ENCODE measurements around the gene RPL10.
"Not testable (repeated sequence)": the region's sequence is repeated elsewhere in the genome, so short reads cannot be mapped to it uniquely, and the experiment has no call there.

RPL10 gene

GRCh38 chrX:154399527-154400368 is 1.6 kb downstream of the RPL10 start:
- TF ChIP-seq EZH2 (IDR thresholded peaks at IDR 0.05; ENCODE audit: borderline replicate concordance, low read length), result no peak
- TF ChIP-seq, protein P1, sequence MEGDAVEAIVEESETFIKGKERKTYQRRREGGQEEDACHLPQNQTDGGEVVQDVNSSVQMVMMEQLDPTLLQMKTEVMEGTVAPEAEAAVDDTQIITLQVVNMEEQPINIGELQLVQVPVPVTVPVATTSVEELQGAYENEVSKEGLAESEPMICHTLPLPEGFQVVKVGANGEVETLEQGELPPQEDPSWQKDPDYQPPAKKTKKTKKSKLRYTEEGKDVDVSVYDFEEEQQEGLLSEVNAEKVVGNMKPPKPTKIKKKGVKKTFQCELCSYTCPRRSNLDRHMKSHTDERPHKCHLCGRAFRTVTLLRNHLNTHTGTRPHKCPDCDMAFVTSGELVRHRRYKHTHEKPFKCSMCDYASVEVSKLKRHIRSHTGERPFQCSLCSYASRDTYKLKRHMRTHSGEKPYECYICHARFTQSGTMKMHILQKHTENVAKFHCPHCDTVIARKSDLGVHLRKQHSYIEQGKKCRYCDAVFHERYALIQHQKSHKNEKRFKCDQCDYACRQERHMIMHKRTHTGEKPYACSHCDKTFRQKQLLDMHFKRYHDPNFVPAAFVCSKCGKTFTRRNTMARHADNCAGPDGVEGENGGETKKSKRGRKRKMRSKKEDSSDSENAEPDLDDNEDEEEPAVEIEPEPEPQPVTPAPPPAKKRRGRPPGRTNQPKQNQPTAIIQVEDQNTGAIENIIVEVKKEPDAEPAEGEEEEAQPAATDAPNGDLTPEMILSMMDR (IDR thresholded peaks at IDR 0.05; ENCODE audit: low read length), result no peak

GRCh38 chrX:154400369-154400817 is 2.2 kb downstream of the RPL10 start:
- not testable (repeated sequence) for H3K9me3 ChIP-seq (ENCODE audit: low read length); H3K9me2 ChIP-seq (ENCODE audit: low read depth, low read length); H3K9ac ChIP-seq (ENCODE audit: low read length); H3K79me2 ChIP-seq (ENCODE audit: insufficient read depth, low read length); H3K27me3 ChIP-seq (ENCODE audit: insufficient read depth, low read length); H4K20me1 ChIP-seq (ENCODE audit: insufficient read depth, low read length); H3K4me3 ChIP-seq (ENCODE audit: low read depth, low read length, poor library complexity, severe bottlenecking); H2AFZ ChIP-seq (ENCODE audit: low read length)
- Histone ChIP-seq H3K27ac (ENCODE audit: low read depth, low read length, poor library complexity, severe bottlenecking) (peak overlapping the region; percentile 97), H3K4me1 (ENCODE audit: insufficient read depth, low read length, severe bottlenecking) (peaks cover 22% of the 10 kb centered on the region), H3K4me2 (ENCODE audit: low read length) (peak overlapping the region; percentile 95; the same call in 1 of the 2 replicates), H3F3A (ENCODE audit: insufficient read depth, low read length) (peaks cover 10% of the 10 kb centered on the region), H3K36me3 (ENCODE audit: insufficient read depth, low read length) (peaks cover 34% of the 10 kb centered on the region)

More at GRCh38 chrX:154399527-154400368, 1.6 kb downstream of the RPL10 start:
- H3F3A ChIP-seq (ENCODE audit: insufficient read depth, low read length), result peaks cover 10% of the 10 kb centered on the region
- peaks cover 3% of the 10 kb centered on the region; the same call in 1 of the 2 replicates for H3K79me2 ChIP-seq (ENCODE audit: insufficient read depth, low read length)
- peak overlapping the region; percentile 95 for H3K4me2 ChIP-seq (ENCODE audit: low read length)
- H3K9me2 ChIP-seq (ENCODE audit: low read depth, low read length), result no peaks in the 10 kb centered on the region
- H4K20me1 ChIP-seq (ENCODE audit: insufficient read depth, low read length), result no peaks in the 10 kb centered on the region
- peaks cover 22% of the 10 kb centered on the region for H3K4me1 ChIP-seq (ENCODE audit: insufficient read depth, low read length, severe bottlenecking)
- peaks cover 34% of the 10 kb centered on the region for H3K36me3 ChIP-seq (ENCODE audit: insufficient read depth, low read length)
- peak overlapping the region; percentile 97 for H3K27ac ChIP-seq (ENCODE audit: low read depth, low read length, poor library complexity, severe bottlenecking)
- peak overlapping the region; percentile 99 for H3K4me3 ChIP-seq (ENCODE audit: low read depth, low read length, poor library complexity, severe bottlenecking)
- H3K9ac ChIP-seq (ENCODE audit: low read length), result peak overlapping the region; percentile 99
- no peak overlapping the region for H2AFZ ChIP-seq (ENCODE audit: low read length)
- H3K9me3 ChIP-seq (ENCODE audit: low read length), result no peaks in the 10 kb centered on the region
- H3K27me3 ChIP-seq (ENCODE audit: insufficient read depth, low read length), result no peaks in the 10 kb centered on the region

- Histone ChIP-seq H4K20me1 (ENCODE audit: insufficient read depth, low read length) (no peaks in the 10 kb centered on the region), H3K27me3 (ENCODE audit: insufficient read depth, low read length) (no peaks in the 10 kb centered on the region), H3K79me2 (ENCODE audit: insufficient read depth, low read length) (peaks cover 3% of the 10 kb centered on the region; the same call in 1 of the 2 replicates), H2AFZ (ENCODE audit: low read length) (no peak overlapping the region), H3K4me3 (ENCODE audit: low read depth, low read length, poor library complexity, severe bottlenecking) (no peak overlapping the region), H3K4me1 (ENCODE audit: insufficient read depth, low read length, severe bottlenecking) (peaks cover 22% of the 10 kb centered on the region), H3K36me3 (ENCODE audit: insufficient read depth, low read length) (peaks cover 34% of the 10 kb centered on the region), H3K27ac (ENCODE audit: low read depth, low read length, poor library complexity, severe bottlenecking) (peak overlapping the region; percentile 46), H3K4me2 (ENCODE audit: low read length) (no peak overlapping the region), H3K9me3 (ENCODE audit: low read length) (no peaks in the 10 kb centered on the region), H3K9ac (ENCODE audit: low read length) (no peak overlapping the region), H3K9me2 (ENCODE audit: low read depth, low read length) (no peaks in the 10 kb centered on the region), H3F3A (ENCODE audit: insufficient read depth, low read length) (peaks cover 10% of the 10 kb centered on the region)
- TF ChIP-seq, protein P1 (IDR thresholded peaks at IDR 0.05; ENCODE audit: low read length), result no peak
- no peak for TF ChIP-seq EZH2 (IDR thresholded peaks at IDR 0.05; ENCODE audit: borderline replicate concordance, low read length)
Observed at GRCh38 chrX:154401045-154401799, 3.0 kb downstream of the RPL10 start.

All from OCI-LY1 (cell line).